HuH-7 (cell line): Measurements from ENCODE around the gene PDLIM7.
A peak's percentile ranks its signal among the peaks of the same experiment; 100 is the strongest.
"Not testable (repeated sequence)": the region's sequence is repeated elsewhere in the genome, so short reads cannot be mapped to it uniquely, and the experiment has no call there.

Experiments
- DNase-seq: peaks from one replicate; pipeline ENCODE4 v3.0.0; 2011; ENCODE audit warnings: low spot score

Gene PDLIM7

GRCh38 chr5:177497292-177498012 lies at the start of gene PDLIM7:
Gene PDLIM7 (minus strand): TSS chr5:177497604. CDS start chr5:177496512, 1,092 bp downstream.
- DNase-seq, result peak; percentile 99

DNA sequence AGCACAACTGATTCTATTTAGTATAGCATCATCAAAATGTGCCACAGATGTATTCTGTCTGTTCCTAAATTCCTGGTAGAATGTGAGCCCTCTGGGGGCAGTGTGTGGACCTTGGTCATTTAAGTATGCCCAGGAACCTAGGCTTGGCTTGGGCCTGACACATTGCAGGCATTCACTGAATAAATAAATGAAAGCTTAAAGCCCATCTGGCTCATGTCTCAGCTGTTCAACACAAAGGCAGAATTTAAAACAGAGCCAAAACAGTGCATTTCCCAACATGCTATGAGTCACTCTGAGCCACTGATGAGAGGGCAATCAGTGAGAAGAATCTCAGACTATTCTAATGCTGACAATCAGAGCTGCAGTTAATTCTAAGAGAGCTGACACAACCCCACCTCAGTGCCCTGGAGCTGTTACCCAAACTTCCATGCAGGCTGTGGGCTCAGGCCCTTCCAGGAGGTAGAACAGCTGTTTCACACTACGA lies 48.9 kb upstream of the PDLIM7 start:
- DNase-seq, result peak; percentile 46

DNA sequence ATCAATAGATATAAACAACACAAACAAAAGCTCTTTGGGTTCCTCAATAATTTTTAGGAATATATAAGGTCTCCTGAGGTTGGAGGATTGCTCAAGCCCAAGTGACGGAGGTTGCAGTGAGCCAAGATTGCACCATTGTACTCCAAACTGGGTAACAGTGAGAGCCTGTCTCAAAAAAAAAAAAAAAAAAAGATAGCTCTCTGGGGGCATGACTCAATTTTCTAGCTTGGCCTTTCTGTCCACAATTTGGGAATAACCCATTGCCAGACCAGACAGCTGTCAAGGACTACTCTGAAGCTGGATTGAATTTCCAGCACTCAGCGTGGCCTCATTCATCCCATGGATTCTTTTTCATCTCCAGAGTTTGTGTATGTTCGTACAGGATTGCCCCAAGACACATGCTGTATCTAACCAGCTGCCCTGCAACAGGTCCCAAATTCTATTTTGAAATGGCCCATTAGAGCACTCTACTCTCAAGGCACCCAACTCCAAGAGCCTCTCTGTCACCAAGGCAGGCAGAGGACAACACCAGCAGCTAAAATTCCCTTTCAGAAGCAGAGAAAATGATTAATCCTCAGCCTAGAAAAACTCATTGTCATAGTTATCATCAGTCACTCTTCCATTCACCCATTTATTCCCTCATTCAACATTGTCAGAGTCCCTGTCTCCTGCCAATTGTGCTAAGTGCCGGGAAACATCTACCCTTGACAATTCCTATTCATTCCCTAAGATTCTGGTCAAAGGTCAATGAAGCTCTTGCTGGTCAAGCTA lies 48.3 kb upstream of the PDLIM7 start:
- DNase-seq, result no peak

- no peak for DNase-seq
These were observed 45.5 kb upstream of the PDLIM7 start for GRCh38 chr5:177542816-177543465.

DNA sequence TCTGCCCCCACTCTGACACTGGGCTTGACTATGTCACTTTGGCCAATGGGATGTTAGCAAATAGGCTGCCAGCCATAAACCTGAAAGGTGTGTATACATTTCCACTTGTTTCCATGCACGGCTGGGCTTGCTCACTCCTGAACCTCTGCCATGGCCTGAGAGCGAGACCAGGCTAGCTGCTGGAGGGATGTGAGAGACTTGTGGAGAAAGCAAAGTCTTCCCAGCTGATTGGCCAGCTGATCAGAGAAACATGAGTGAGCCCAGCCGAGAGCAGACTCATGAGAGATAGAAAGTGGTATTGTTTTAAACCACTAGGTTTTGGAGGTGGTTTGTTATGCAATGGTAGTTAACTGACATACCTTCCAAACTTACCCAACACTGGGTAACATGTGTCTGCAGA lies 43.0 kb upstream of the PDLIM7 start:
- no peak for DNase-seq

- no peak for DNase-seq
These were observed 42.0 kb upstream of the PDLIM7 start for GRCh38 chr5:177539411-177539810.

DNA sequence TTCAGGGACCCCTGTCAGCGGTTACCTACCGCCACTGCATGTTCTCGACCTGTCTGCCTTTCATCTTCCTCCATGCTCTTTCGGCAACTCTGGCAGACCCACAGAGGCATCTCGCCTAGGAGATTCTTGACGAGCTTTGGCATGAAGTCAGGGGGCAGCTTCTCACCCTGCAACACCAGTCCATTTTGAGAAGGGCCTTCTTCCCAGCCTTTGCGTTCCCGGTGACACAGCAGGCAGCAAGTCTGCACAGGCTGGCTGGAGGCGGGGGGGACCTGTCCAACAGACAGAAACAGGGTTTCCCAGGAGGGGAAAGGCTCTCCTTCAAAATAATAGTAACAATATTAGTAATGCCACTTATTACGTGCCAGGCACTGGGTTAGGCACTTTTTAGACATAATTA lies 41.5 kb upstream of the PDLIM7 start:
- DNase-seq, result no peak

DNA sequence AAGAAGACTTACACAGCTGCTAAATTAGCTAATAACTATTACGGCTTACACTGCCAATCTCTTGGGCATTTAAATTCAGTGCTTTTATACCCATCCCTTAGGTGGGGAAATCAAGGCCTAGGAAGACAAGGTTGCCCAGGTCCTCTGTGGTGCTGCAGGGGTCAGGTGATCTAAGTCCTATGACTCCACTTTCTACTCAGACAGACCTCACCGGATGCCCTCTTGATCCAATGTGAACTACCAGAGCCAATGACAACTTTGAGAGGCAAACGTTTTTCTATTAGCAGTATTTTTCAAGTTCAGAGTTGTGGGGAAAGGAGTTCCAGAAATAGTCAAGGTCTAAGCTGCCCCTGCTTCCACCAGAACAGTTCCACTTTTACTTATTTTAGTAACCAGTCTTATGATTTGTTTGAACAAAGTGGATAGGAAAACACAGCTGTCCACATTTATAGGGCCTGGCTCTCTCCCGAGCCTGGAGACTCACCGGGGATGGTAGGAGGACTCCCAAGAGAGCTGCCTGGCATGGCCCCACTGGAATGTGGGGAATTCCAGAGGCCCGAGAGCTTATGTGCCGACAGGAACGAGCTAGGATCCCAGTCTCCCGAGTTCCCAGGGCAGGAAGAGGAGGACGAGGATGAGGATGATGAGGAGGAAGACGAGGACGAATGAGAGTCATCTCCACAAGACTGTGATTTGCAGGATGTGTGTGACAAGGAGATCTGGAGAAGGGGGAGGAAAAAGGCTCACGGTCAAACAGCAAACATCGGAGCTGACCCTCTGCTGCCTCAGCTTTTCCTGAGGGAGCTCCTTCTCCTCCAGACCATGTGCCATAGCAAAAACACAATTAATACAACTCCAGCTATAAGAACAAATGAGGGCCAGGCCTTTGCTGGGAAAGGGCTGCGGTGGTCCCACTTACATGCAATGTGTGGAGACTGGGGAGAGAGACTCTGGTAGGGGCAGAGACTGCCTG lies 40.3 kb upstream of the PDLIM7 start:
- peak; percentile 85 for DNase-seq

DNA sequence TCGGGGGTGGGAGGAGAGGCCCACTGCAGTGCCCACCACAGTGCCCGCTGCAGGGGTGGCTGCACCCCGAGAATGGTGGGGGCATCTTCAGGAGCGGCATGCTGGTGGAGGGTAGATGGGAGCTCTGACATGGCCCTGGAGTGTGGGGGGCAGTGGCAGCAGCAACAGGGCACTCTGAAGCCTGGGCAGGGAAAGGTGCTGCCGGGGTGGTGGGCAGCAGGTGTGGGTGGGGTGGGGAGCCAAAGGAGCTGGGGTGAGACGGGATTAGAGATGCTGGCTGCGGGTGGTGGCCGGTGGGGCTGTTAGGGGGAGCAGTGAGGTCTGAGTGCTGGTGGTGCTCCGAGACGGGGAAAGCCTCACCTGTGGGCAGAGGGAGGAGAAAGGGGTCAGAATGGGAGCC lies 39.0 kb upstream of the PDLIM7 start:
- no peak for DNase-seq

- DNase-seq, result no peak
These were observed 37.7 kb upstream of the PDLIM7 start for GRCh38 chr5:177535125-177535524.

DNA sequence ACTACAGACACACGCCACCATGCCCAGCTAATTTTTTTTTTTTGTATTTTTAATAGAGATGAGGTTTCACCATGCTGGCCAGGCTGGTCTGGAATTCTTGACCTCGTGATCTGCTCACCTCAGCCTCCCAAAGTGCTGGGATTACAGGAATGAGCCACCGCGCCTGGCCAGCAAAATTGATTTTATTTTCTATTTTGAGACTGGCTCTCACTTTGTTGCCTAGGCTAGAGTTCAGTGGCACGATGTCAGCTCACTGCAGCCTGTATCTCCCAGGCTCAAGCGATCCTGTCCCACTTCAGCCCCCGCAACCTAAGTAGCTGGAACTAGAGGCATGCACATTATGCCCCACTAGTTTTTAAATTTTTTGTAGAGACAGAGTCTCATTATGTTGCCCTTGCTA lies 37.0 kb upstream of the PDLIM7 start:
- not testable (repeated sequence) for DNase-seq

DNA sequence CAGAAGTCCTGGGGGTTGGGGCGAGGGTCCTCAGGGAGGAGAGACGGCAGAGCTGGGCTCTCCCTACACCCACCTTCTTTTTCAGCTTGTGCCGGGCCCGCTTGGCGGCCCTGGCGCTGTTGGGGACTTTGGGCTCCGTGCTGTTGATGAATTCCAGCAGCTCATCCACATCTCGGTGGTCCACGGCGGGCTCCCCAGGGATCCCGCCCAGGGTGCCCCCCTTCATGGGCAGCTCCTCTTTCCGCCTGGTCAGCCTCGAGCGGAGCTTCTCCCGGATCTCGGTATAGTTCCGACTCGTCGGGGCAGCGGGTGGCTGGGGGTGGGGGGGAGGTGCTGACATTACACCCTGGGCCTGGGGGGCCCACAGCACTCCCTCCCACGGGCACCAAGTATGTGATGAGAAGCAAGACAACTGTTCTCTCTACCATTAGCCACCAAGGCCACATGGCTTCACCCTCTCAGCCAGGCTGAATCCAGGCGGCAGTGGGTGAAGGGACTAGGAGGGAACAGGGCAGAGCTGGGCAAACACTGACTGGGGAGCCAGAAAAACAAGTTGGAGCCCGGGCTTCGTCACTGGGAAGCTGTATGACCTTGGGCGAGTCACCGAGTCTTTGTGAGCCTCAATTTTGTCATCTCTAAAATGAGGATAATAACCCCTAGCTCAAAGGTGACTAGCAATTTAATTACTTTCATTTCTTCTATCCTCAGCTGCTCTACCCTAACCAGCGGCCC lies 34.0 kb upstream of the PDLIM7 start:
- no peak for DNase-seq

DNA sequence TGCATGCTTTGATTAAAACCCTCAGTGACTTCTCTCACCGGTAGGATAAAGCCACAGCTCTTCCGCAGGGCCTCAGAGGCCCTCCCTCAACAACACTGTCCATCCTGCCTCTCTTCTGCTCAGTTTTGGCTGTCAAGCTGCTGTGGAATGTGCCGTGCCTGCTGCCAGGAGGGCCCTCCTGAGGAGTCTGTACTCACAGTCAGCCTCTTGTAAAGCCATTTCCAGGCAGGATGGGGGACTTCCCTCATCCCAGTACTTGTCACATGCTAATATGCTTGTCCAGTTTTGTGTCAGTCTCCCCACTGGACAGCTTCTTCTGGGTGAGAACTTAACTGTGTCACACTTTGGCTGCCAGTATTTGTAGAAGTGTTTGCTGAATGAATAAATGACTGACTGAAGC lies 33.2 kb upstream of the PDLIM7 start:
- DNase-seq, result no peak

DNA sequence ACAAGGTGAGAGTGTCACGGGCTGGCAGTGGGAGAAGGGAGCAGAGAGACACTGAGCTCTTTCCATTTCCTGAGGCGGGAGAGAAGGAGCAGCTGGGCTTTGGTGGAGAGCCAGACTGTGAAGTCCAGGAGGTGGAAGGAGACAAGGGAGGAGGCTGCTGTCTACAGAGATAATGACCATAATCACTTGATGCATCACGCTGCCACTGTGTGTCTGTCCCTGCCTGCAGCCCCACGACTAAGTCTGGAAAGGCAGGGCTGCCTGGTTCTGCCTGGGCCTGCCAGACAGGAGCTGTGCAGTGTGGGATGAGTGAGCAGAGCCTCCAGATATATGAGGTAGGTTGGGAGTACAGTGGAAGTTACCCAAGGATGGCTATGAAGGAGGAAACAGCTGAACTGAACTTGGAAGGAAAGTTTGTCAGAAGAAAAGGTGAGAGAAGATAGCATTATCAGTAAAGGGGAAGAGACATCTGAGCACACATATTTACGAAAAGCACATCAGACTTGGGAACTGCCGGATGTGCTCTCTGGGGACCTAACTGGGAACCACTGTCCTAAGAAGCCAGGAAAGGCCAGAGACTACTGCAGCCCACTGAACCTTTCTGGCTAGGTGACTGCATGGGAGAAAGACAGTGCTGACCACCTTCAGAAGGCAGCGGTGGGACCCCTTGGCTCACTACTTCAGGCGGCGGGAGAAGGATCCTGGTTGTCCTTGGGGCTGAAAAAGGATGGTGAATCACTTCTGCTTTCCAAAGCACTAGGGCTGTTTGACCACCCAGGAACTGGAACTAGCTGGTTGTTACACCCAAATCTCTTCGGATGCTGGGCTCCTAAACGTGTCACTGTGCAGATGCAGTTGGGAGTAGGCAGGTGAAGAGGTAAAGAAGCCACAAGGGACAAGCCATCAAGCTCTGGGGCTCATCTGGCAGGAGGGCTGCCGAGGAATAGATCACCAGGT lies 32.1 kb upstream of the PDLIM7 start:
- no peak for DNase-seq

DNA sequence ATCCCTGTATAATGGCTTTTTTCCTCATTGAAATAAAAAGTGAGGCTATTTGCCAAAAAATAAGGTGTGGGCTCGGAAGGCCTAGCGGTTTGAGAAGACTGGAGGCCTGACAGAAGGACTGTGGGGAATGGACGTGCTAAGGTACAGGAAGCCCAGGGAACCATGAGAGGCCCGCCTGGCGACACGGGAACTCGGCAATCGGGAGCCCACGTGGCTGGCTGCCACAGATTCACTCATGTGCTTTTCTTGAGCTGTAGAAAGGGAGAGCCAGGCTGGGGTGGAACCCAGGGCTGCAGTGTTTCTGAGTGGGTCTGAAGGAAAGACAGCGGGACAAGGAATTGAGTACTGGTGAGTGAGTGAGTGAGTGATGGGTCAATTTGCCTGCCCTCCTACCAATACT lies 31.2 kb upstream of the PDLIM7 start:
- DNase-seq, result no peak

GRCh38 chr5:177527595-177527994 lies 30.2 kb upstream of the PDLIM7 start:
- DNase-seq, result no peak

GRCh38 chr5:177526791-177527190 lies 29.4 kb upstream of the PDLIM7 start:
- DNase-seq, result no peak

DNA sequence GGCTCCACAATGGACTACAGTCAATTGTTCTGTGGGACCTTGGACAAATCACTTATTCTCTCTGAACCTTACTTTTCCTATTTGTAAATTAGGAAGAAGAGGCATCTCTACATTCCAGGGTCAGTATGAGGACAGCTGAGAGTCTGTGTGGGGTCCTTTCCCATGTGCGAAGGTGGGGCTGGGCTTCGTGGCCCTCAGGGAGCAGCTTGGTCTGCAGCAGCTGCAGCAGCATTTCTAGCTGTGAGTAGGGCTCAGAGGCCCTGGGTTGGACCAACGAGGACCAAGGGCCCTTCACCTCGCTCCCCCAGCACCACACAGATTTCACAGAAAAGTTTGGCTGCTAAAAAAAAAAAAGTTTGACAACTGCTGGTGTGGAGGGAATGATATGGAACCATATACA lies 28.8 kb upstream of the PDLIM7 start:
- DNase-seq, result no peak

- DNase-seq, result no peak
These were observed 27.7 kb upstream of the PDLIM7 start for GRCh38 chr5:177524941-177525655.
